BE2C (cell line): ENCODE measurements around the gene STX18.
"Not testable (repeated sequence)": the region's sequence is repeated elsewhere in the genome, so short reads cannot be mapped to it uniquely, and the experiment has no call there.

Source experiments
- DNase-seq: peaks from one replicate; pipeline ENCODE4 v3.0.0-alpha.2; 2020
- H3K27me3 ChIP-seq: fragments of 250-450 bp; sonication (Bioruptor Pico); 2 replicates; pipeline ENCODE4 v1.5.1; 2020; ENCODE audit warnings: mild to moderate bottlenecking
- H3K36me3 ChIP-seq: fragments of 250-450 bp; sonication (Bioruptor Pico); 2 replicates; pipeline ENCODE4 v1.5.1; 2020; ENCODE audit warnings: mild to moderate bottlenecking
- H3K4me1 ChIP-seq: fragments of 250-450 bp; sonication (Bioruptor Pico); 2 replicates; pipeline ENCODE4 v1.5.1; 2020
- H3K4me3 ChIP-seq: 2 replicates; pipeline ENCODE4 v1.5.1; 2011; ENCODE audit warnings: low read depth, low read length
- H3K9me3 ChIP-seq: fragments of 250-450 bp; sonication (Bioruptor Pico); 2 replicates; pipeline ENCODE4 v1.5.1; 2020
- TF ChIP-seq, protein P1 (sequence below): IDR thresholded peaks from 2 replicates; pipeline ENCODE4 v1.5.1; 2012; ENCODE audit warnings: mild to moderate bottlenecking, low read depth, low read length

STX18 gene

DNA sequence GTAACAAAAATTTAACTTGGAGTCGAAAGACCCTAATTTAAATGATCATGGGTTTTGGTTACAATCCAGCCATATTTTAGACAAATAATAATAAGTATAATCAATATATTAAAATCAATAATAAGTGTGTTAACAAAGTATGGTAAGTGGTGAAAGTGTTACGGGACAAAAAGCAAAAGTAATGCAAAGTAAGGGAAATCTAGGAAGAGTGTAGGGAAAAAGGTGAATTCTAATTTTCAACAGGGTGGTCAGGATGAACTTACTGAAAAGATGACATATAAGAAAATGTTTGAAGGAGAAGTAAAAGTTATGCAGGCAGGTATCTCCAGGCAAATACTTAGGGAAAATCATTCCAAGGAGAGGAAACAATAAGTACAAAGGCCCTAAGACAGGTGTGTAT, 32.3 kb downstream of the STX18 start:
- H3K4me3 ChIP-seq, result no peak overlapping the region
- H3K27me3 ChIP-seq, result no peaks in the 10 kb centered on the region
- no peaks in the 10 kb centered on the region for H3K36me3 ChIP-seq
- TF ChIP-seq, protein P1, sequence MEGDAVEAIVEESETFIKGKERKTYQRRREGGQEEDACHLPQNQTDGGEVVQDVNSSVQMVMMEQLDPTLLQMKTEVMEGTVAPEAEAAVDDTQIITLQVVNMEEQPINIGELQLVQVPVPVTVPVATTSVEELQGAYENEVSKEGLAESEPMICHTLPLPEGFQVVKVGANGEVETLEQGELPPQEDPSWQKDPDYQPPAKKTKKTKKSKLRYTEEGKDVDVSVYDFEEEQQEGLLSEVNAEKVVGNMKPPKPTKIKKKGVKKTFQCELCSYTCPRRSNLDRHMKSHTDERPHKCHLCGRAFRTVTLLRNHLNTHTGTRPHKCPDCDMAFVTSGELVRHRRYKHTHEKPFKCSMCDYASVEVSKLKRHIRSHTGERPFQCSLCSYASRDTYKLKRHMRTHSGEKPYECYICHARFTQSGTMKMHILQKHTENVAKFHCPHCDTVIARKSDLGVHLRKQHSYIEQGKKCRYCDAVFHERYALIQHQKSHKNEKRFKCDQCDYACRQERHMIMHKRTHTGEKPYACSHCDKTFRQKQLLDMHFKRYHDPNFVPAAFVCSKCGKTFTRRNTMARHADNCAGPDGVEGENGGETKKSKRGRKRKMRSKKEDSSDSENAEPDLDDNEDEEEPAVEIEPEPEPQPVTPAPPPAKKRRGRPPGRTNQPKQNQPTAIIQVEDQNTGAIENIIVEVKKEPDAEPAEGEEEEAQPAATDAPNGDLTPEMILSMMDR, result no peak
- no peaks in the 10 kb centered on the region for H3K9me3 ChIP-seq
- peaks cover 2% of the 10 kb centered on the region; the same call in 1 of the 2 replicates for H3K4me1 ChIP-seq
- no peak for DNase-seq

DNA sequence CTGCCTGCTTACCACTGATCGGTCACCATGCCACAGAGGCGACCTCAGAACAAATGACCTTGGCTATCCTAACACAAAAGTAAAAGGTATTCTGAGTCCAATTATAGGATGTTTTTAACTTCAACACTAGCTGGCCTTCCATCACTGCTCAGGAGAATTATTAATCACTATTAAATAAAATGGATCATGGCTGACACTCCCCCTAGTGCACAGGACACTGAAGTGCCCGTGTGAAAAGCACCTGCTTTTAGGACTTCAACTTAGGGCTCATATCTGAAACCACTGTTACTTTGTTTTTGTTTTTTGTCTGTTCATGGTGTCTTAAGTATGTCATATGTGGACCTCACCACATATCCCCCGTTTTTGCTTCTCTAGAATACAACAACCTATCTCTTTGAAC, 33.9 kb downstream of the STX18 start:
- DNase-seq, result no peak
- TF ChIP-seq, protein P1, result peak; percentile 66
- no peak overlapping the region for H3K4me3 ChIP-seq
- no peaks in the 10 kb centered on the region for H3K9me3 ChIP-seq
- H3K27me3 ChIP-seq, result no peaks in the 10 kb centered on the region
- no peaks in the 10 kb centered on the region for H3K36me3 ChIP-seq
- H3K4me1 ChIP-seq, result no peaks in the 10 kb centered on the region

DNA sequence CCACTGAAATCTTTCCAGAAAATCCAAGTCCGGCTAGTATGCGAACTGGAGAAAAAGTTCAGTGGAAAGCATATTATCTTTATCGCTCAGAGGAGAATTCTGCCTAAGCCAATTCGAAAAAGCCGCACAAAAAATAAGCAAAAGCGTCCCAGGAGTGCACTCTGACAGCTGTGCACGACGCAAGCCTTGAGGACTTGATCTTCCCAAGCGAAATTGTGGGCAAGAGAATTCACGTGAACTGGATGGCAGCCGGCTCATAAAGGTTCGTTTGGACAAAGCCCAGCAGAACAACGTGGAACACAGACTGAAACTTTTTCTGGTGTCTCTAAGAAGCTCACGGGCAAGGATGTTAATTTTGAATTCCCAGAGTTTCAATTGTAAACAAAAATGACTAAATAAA, 34.4 kb downstream of the STX18 start:
- TF ChIP-seq, protein P1, result no peak
- DNase-seq, result no peak

DNA sequence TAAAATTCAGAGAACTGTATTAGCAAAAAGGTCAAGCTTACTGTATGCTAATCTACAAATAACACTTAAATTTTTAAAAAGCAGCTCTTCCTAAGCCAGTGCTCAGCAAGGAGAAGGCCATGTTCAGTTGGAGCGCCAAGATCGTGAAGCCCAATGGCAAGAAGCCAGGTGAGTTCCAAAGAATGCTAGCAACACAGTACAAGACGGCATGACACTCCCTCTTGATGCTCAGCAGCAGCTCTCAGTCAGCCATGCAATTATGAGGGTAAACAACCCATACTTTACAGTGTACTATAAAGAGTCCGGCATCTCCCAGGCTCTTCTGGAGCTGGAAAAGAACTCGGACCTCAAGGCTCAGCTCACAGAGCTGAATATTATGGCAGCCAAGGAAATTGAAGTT, 34.9 kb downstream of the STX18 start:
- TF ChIP-seq, protein P1, result no peak

More for the DNA sequence above, 34.4 kb downstream of the STX18 start:
- no peak overlapping the region for H3K4me3 ChIP-seq
- no peaks in the 10 kb centered on the region for H3K27me3 ChIP-seq
- H3K9me3 ChIP-seq, result no peaks in the 10 kb centered on the region
- no peaks in the 10 kb centered on the region for H3K36me3 ChIP-seq
- no peaks in the 10 kb centered on the region; the same call in 1 of the 2 replicates for H3K4me1 ChIP-seq

DNA sequence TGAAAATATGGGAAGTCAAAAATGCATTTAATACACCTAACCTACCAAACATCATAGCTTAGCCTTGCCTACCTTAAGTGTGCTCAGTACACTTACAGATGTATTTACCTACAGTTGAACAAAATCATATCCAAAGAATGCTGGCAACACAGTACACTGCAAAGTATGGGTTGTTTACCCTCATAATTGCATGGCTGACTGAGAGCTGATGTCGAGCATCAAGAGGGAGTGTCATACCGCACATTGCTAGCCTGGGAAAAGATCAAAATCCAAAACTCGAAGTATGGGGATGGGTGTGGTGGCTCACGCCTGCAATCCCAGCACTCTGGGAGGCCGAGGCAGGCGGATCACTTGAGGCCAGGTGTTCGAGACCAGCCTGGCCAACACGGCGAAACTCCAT, 36.6 kb downstream of the STX18 start:
- H3K9me3 ChIP-seq, H3K27me3 ChIP-seq, H3K36me3 ChIP-seq, H3K4me3 ChIP-seq, DNase-seq: not testable (repeated sequence)
- peaks cover 11% of the 10 kb centered on the region; the same call in 1 of the 2 replicates for H3K4me1 ChIP-seq

More for the DNA sequence above, 34.9 kb downstream of the STX18 start:
- H3K4me1 ChIP-seq, result peaks cover 2% of the 10 kb centered on the region; the same call in 1 of the 2 replicates
- DNase-seq, result no peak
- no peaks in the 10 kb centered on the region for H3K36me3 ChIP-seq
- no peak overlapping the region for H3K4me3 ChIP-seq
- no peaks in the 10 kb centered on the region for H3K9me3 ChIP-seq
- no peaks in the 10 kb centered on the region for H3K27me3 ChIP-seq

DNA sequence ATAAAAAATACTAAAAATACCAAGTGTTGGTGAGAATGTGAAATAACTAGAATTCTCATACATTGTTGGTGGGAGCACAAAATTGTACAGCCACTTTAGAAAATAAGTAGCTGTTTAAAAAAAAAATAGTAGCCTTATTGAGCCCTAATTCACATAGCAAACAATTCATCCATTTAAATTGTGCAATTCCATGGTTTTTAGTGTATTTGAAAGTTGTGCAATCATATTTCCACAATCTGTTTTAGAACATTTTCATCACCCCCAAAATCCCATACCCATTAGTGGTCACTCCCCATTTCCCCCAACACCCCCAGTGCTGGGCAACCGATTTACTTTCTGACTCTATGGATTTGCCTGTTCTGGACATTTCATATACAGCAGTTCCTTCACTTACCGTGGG, 37.1 kb downstream of the STX18 start:
- no peaks in the 10 kb centered on the region for H3K36me3 ChIP-seq
- TF ChIP-seq, protein P1, result no peak
- DNase-seq, result no peak

More for the DNA sequence above, 37.1 kb downstream of the STX18 start:
- no peaks in the 10 kb centered on the region for H3K9me3 ChIP-seq
- H3K4me1 ChIP-seq, result peaks cover 11% of the 10 kb centered on the region; the same call in 1 of the 2 replicates
- no peaks in the 10 kb centered on the region for H3K27me3 ChIP-seq
- no peak overlapping the region for H3K4me3 ChIP-seq
